Measurements from ENCODE around the gene LTBP1.
A peak's percentile ranks its signal among the peaks of the same experiment; 100 is the strongest.

The LTBP1 gene

GRCh38 chr2:33204945-33205344, 258.2 kb downstream of the LTBP1 start:
- Histone ChIP-seq H3K4me3 (IDR thresholded peaks at IDR 0.05; ENCODE audit: insufficient read depth, low read depth, low read length) (no peak overlapping the region), H2AFZ (ENCODE audit: low read depth) (no peak overlapping the region), H3K4me1 (ENCODE audit: low read depth, poor library complexity, severe bottlenecking) (peaks cover 18% of the 10 kb centered on the region), H3K36me3 (ENCODE audit: insufficient read depth) (no peaks in the 10 kb centered on the region), H3K4me2 (no peak overlapping the region), H3K79me2 (ENCODE audit: insufficient read depth, low read depth) (no peaks in the 10 kb centered on the region), H3K9ac (no peak overlapping the region), H3K27me3 (ENCODE audit: insufficient read depth, low read depth) (no peaks in the 10 kb centered on the region), H4K20me1 (ENCODE audit: insufficient read depth) (no peaks in the 10 kb centered on the region), H3K27ac (no peak overlapping the region)
- TF ChIP-seq CTCF (conservative IDR thresholded peaks at IDR 0.05; ENCODE audit: low read depth, low read length): no peak

- Histone ChIP-seq H3K9ac (no peak overlapping the region), H2AFZ (ENCODE audit: low read depth) (peak overlapping the region; percentile 5; the same call in 1 of the 2 replicates), H3K27me3 (ENCODE audit: insufficient read depth, low read depth) (no peaks in the 10 kb centered on the region), H3K4me2 (peak overlapping the region; percentile 40; the same call in 1 of the 2 replicates), H3K4me1 (ENCODE audit: low read depth, poor library complexity, severe bottlenecking) (peaks cover 18% of the 10 kb centered on the region), H3K4me3 (IDR thresholded peaks at IDR 0.05; ENCODE audit: insufficient read depth, low read depth, low read length) (peak overlapping the region; percentile 45), H3K27ac (peak overlapping the region; percentile 28; the same call in 1 of the 2 replicates), H3K36me3 (ENCODE audit: insufficient read depth) (no peaks in the 10 kb centered on the region), H4K20me1 (ENCODE audit: insufficient read depth) (no peaks in the 10 kb centered on the region), H3K79me2 (ENCODE audit: insufficient read depth, low read depth) (no peaks in the 10 kb centered on the region)
- TF ChIP-seq CTCF (conservative IDR thresholded peaks at IDR 0.05; ENCODE audit: low read depth, low read length): no peak
These were observed 259.1 kb downstream of the LTBP1 start for GRCh38 chr2:33205693-33206434.

GRCh38 chr2:33207151-33207740, 260.5 kb downstream of the LTBP1 start:
- Histone ChIP-seq H3K4me2 (no peak overlapping the region), H3K9ac (no peak overlapping the region), H4K20me1 (ENCODE audit: insufficient read depth) (no peaks in the 10 kb centered on the region), H3K27ac (no peak overlapping the region), H3K79me2 (ENCODE audit: insufficient read depth, low read depth) (no peaks in the 10 kb centered on the region), H2AFZ (ENCODE audit: low read depth) (no peak overlapping the region), H3K27me3 (ENCODE audit: insufficient read depth, low read depth) (no peaks in the 10 kb centered on the region), H3K4me3 (IDR thresholded peaks at IDR 0.05; ENCODE audit: insufficient read depth, low read depth, low read length) (no peak overlapping the region), H3K36me3 (ENCODE audit: insufficient read depth) (no peaks in the 10 kb centered on the region), H3K4me1 (ENCODE audit: low read depth, poor library complexity, severe bottlenecking) (peaks cover 18% of the 10 kb centered on the region)
- no peak for TF ChIP-seq CTCF (conservative IDR thresholded peaks at IDR 0.05; ENCODE audit: low read depth, low read length)

GRCh38 chr2:33208400-33208799, 261.6 kb downstream of the LTBP1 start:
- no peak overlapping the region for H3K27ac ChIP-seq
- no peaks in the 10 kb centered on the region for H3K79me2 ChIP-seq (ENCODE audit: insufficient read depth, low read depth)
- H3K4me3 ChIP-seq (IDR thresholded peaks at IDR 0.05; ENCODE audit: insufficient read depth, low read depth, low read length): no peak overlapping the region
- H3K9ac ChIP-seq: no peak overlapping the region
- H4K20me1 ChIP-seq (ENCODE audit: insufficient read depth): no peaks in the 10 kb centered on the region
- peaks cover 18% of the 10 kb centered on the region for H3K4me1 ChIP-seq (ENCODE audit: low read depth, poor library complexity, severe bottlenecking)
- H3K27me3 ChIP-seq (ENCODE audit: insufficient read depth, low read depth): no peaks in the 10 kb centered on the region
- no peaks in the 10 kb centered on the region for H3K36me3 ChIP-seq (ENCODE audit: insufficient read depth)
- no peak overlapping the region for H2AFZ ChIP-seq (ENCODE audit: low read depth)
- H3K4me2 ChIP-seq: no peak overlapping the region
- no peak for TF ChIP-seq CTCF (conservative IDR thresholded peaks at IDR 0.05; ENCODE audit: low read depth, low read length)

Data from KMS-11 (cell line).